Panc1 (cell line): ENCODE measurements around the gene KIRREL3. TPM values are rescaled to one million over a fixed set of nuclear protein-coding genes. Genes with fewer than 3 reads are reported as not detected.

Source experiments
- ATAC-seq: fragments of 200-7000 bp; cut with Tn5 transposase; 2 replicates; pipeline ENCODE4 v1.9.1; 2020; ENCODE audit warnings: mild to moderate bottlenecking, moderate library complexity
- BruUV-seq: library from RNA; stranded (reverse); fragments of 400-500 nt; replicated peaks from 2 replicates; lab custom pipeline; 2021; lab: Mats Ljungman, UMichigan
- CTCF ChIA-PET: fragments of 300-600 bp; sonication (Branson Sonifier 250); formaldehyde crosslinking; loops from one replicate; lab custom pipeline; 2022; ENCODE audit warnings: antibody characterized with exemption; lab: Charles Lee
- POLR2A ChIA-PET: fragments of 300-600 bp; sonication (Branson Sonifier 250); formaldehyde crosslinking; loops from one replicate; lab custom pipeline; 2022; ENCODE audit warnings: antibody characterized with exemption; lab: Charles Lee
- DNase-seq: peaks from one replicate; pipeline ENCODE4 v3.0.0-alpha.2; 2010; ENCODE audit warnings: low read depth, low spot score
- H3K27ac ChIP-seq: 2 replicates; pipeline ENCODE4 v1.5.1; 2011; ENCODE audit warnings: mild to moderate bottlenecking, low read length, inconsistent platforms
- H3K27me3 ChIP-seq: fragments of 200-500 bp; sonication (Bioruptor generic); 2 replicates; pipeline ENCODE4 v1.6.0; 2014; ENCODE audit warnings: low read length, inconsistent platforms; ENCODE audit not compliant: control insufficient read depth, insufficient read depth
- H3K36me3 ChIP-seq: fragments of 200-500 bp; sonication (Bioruptor generic); 2 replicates; pipeline ENCODE4 v1.5.1; 2014; ENCODE audit warnings: inconsistent platforms, mild to moderate bottlenecking, low read length, moderate library complexity; ENCODE audit not compliant: control insufficient read depth, insufficient read depth
- H3K4me1 ChIP-seq: 2 replicates; pipeline ENCODE4 v1.5.1; 2011; ENCODE audit warnings: inconsistent platforms, mild to moderate bottlenecking, low read length, moderate library complexity; ENCODE audit not compliant: control insufficient read depth, insufficient read depth
- H3K4me3 ChIP-seq, 2 experiments: 2 replicates each; pipeline ENCODE4 v1.5.1; 2011 to 2012; ENCODE audit warnings: low read depth in 2 of 2, low read length in 2 of 2, mild to moderate bottlenecking in 2 of 2, inconsistent platforms in 1 of 2, moderate library complexity in 1 of 2
- H3K9me3 ChIP-seq: fragments of 200-500 bp; sonication (Bioruptor generic); 2 replicates; pipeline ENCODE4 v1.5.1; 2014; ENCODE audit warnings: low read depth, mild to moderate bottlenecking, inconsistent platforms, low read length, moderate library complexity; ENCODE audit not compliant: control insufficient read depth, insufficient read depth
- CTCF ChIP-seq: fragments of 450-650 bp; IDR thresholded peaks from 2 replicates; pipeline ENCODE4 v1.5.1; 2017; ENCODE audit warnings: mild to moderate bottlenecking
- POLR2AphosphoS5 ChIP-seq: IDR thresholded peaks from 2 replicates; pipeline ENCODE4 v1.6.1; 2012; ENCODE audit warnings: mild to moderate bottlenecking, low read depth, low read length, moderate library complexity
- REST ChIP-seq, 2 experiments: IDR thresholded peaks; 2 replicates each; pipeline ENCODE4 v1.6.1; 2011 to 2012; ENCODE audit warnings: low read depth in 2 of 2, control low read depth in 1 of 2, low read length in 1 of 2, mild to moderate bottlenecking in 1 of 2, moderate library complexity in 1 of 2; ENCODE audit not compliant: insufficient read depth in 1 of 2
- SIN3A ChIP-seq: IDR thresholded peaks from 2 replicates; pipeline ENCODE4 v1.6.1; 2012; ENCODE audit warnings: low read depth, mild to moderate bottlenecking, low read length, moderate library complexity, borderline replicate concordance; ENCODE audit not compliant: insufficient read depth
- TCF7L2 ChIP-seq: IDR thresholded peaks from 2 replicates; pipeline ENCODE4 v1.6.1; 2011; ENCODE audit warnings: mild to moderate bottlenecking, low read depth, low read length, inconsistent platforms
- in situ Hi-C: cut with HindIII; loops from 2 replicates; pipeline ENCODE4 v1.10.0; 2016; ENCODE audit warnings: low sequenced_read_pairs, low pct_unique_long_range_greater_than_20kb
- intact Hi-C: fragments of 100-400 bp; cut with micrococcal nuclease; formaldehyde crosslinking; loops from one replicate; pipeline ENCODE4 v1.10.0; 2022; ENCODE audit not compliant: unreplicated experiment
- total RNA-seq: library from RNA; stranded (reverse); gene quantifications from one replicate; pipeline ENCODE4 v1.2.1, GENCODE V29; 2021; ENCODE audit not compliant: unreplicated experiment

Gene KIRREL3
- total RNA-seq, 1 experiment from 2014 or later, result 0.36 TPM

GRCh38 chr11:126722956-126723664 is 277.5 kb downstream of the KIRREL3 start:
- intact Hi-C loops (no loop called here), in situ Hi-C loops (no loop called here)
- Histone ChIP-seq H3K27ac (no peak overlapping the region), H3K27me3 (peaks cover 23% of the 10 kb centered on the region), H3K36me3 (no peaks in the 10 kb centered on the region), H3K4me3 (no peak overlapping the region), H3K4me1 (no peaks in the 10 kb centered on the region), H3K9me3 (no peaks in the 10 kb centered on the region)
- DNase-seq, result no peak
- CTCF ChIA-PET, result no interaction called here
- BruUV-seq, result no TSS peak
- POLR2A ChIA-PET, result no interaction called here
- no peak for ATAC-seq
- TF ChIP-seq POLR2AphosphoS5, result no peak
- TF ChIP-seq SIN3A, result no peak
- TF ChIP-seq REST (IDR thresholded peaks at IDR 0.05; ENCODE audit: insufficient read depth in 1 of 2, low read depth in 2 of 2, low read length in 1 of 2), result no peak

- Histone ChIP-seq H3K27ac (no peak overlapping the region), H3K27me3 (peaks cover 23% of the 10 kb centered on the region), H3K36me3 (no peaks in the 10 kb centered on the region), H3K4me1 (no peaks in the 10 kb centered on the region), H3K9me3 (no peaks in the 10 kb centered on the region), H3K4me3 (no peak overlapping the region)
- ATAC-seq (no peak), DNase-seq (no peak)
- intact Hi-C loops (no loop called here), in situ Hi-C loops (no loop called here)
- no peak for TF ChIP-seq REST (IDR thresholded peaks at IDR 0.05; ENCODE audit: insufficient read depth in 1 of 2, low read depth in 2 of 2, low read length in 1 of 2)
- no peak for TF ChIP-seq SIN3A
- TF ChIP-seq POLR2AphosphoS5, result no peak
- TF ChIP-seq CTCF, result no peak
- TF ChIP-seq TCF7L2, result no peak
- no TSS peak for BruUV-seq
- CTCF ChIA-PET, result no interaction called here
- POLR2A ChIA-PET, result no interaction called here
Observed at GRCh38 chr11:126722006-126722736, 278.4 kb downstream of the KIRREL3 start.
